K562 (cell line): ENCODE results near the gene MSL2. TPM values are rescaled to one million over a fixed set of nuclear protein-coding genes. Genes with fewer than 3 reads are reported as not detected.
A peak's percentile ranks its signal among the peaks of the same experiment; 100 is the strongest.

ENCODE experiments used
- ARID1B ChIP-seq: fragments of 450-650 bp; IDR thresholded peaks from 2 replicates; pipeline ENCODE4 v1.6.1; 2016; ENCODE audit warnings: antibody characterized with exemption, mild to moderate bottlenecking, inconsistent platforms
- C11orf30 ChIP-seq: fragments of 450-650 bp; IDR thresholded peaks from 2 replicates; pipeline ENCODE4 v1.6.1; 2016; ENCODE audit warnings: low read depth, mild to moderate bottlenecking
- CXXC5 ChIP-seq: fragments of 250-450 bp; sonication (Bioruptor Pico); IDR thresholded peaks from 2 replicates; pipeline ENCODE4 v1.8.0; 2022; ENCODE audit warnings: inconsistent platforms, mild to moderate bottlenecking, moderate library complexity
- DACH1 ChIP-seq: fragments of 450-650 bp; IDR thresholded peaks from 2 replicates; pipeline ENCODE4 v1.6.1; 2018; ENCODE audit not compliant: partially characterized antibody
- FOXM1 ChIP-seq, 2 experiments: fragments of 450-650 bp in 1 of 2; sonication (generic) in 1 of 2; formaldehyde crosslinking in 1 of 2; IDR thresholded peaks; 2 replicates each; pipeline versions ENCODE4 v1.6.1 to v1.9.0; 2017 to 2022; ENCODE audit warnings: low read depth in 2 of 2, mild to moderate bottlenecking in 2 of 2, missing genetic modification reagents in 1 of 2, moderate library complexity in 1 of 2
- GATAD2A ChIP-seq: fragments of 450-650 bp; IDR thresholded peaks from 2 replicates; pipeline ENCODE4 v1.6.1; 2017
- HDAC1 ChIP-seq, 2 experiments: fragments of 450-650 bp; IDR thresholded peaks; 2 replicates each; pipeline ENCODE4 v1.6.1; 2016 to 2017; ENCODE audit warnings: inconsistent platforms in 1 of 2, mild to moderate bottlenecking in 1 of 2, moderate library complexity in 1 of 2
- MECOM ChIP-seq: fragments of 250-450 bp; sonication (Bioruptor Pico); IDR thresholded peaks from 2 replicates; pipeline ENCODE4 v1.8.0; 2022; ENCODE audit warnings: inconsistent platforms
- NEUROD1 ChIP-seq: fragments of 150-350 bp; IDR thresholded peaks from 2 replicates; pipeline ENCODE4 v1.6.1; 2014; ENCODE audit warnings: borderline replicate concordance, low read length, low read depth; ENCODE audit not compliant: partially characterized antibody
- NKRF ChIP-seq: fragments of 450-650 bp; IDR thresholded peaks from 2 replicates; pipeline ENCODE4 v1.6.1; 2016; ENCODE audit warnings: borderline replicate concordance
- PML ChIP-seq: IDR thresholded peaks from 2 replicates; pipeline ENCODE4 v1.6.1; 2012; ENCODE audit warnings: low read length, inconsistent platforms
- SMARCA4 ChIP-seq: fragments of 450-650 bp; IDR thresholded peaks from 2 replicates; pipeline ENCODE4 v1.6.1; 2016
- SOX6 ChIP-seq: fragments of 450-650 bp; IDR thresholded peaks from 2 replicates; pipeline ENCODE4 v1.6.1; 2014; ENCODE audit warnings: mild to moderate bottlenecking
- TBL1XR1 ChIP-seq, 2 experiments: IDR thresholded peaks; 2 replicates each; pipeline ENCODE4 v1.6.1; 2012; ENCODE audit warnings: improper control_type of control experiment in 2 of 2, low read length in 2 of 2, mild to moderate bottlenecking in 1 of 2
- ZMIZ1 ChIP-seq, 2 experiments: fragments of 150-350 bp in 1 of 2; IDR thresholded peaks; 2 replicates each; pipeline ENCODE4 v1.6.1; 2012 to 2016; ENCODE audit warnings: low read depth in 2 of 2, low read length in 2 of 2, mild to moderate bottlenecking in 1 of 2, moderate library complexity in 1 of 2
- polyA plus RNA-seq, 8 experiments: library from polyadenylated mRNA; depleted of rRNA in 4 of 8; stranded (reverse) in 5 of 8; unstranded in 3 of 8; fragments of >200 nt; fragmentation: Nextera tagmentation in 2 of 8; fragmentation: Illumina TruSeq in 1 of 8; extraction: Ambion mirVana in 2 of 8; extraction: Trizol in 1 of 8; gene quantifications; 2 replicates each; pipeline versions ENCODE4 v1.2.1 to v1.2.3, GENCODE V29; 2011 to 2014; ENCODE audit warnings: inconsistent platforms in 1 of 8, missing spikeins in 1 of 8
- total RNA-seq, 7 experiments: library from RNA; depleted of rRNA in 6 of 7; stranded (reverse); fragments of >200 nt in 6 of 7; fragmentation: Illumina TruSeq in 2 of 7; extraction: Trizol in 2 of 7; gene quantifications; 2 replicates each; pipeline versions ENCODE4 v1.2.1 to v1.2.3, GENCODE V29; 2011 to 2021; ENCODE audit warnings: low replicate concordance in 1 of 7

The MSL2 gene
- total and polyA plus RNA-seq, 9 of the 15 experiments (the other 6 are each of a cell fraction or from before 2014, with no cell fraction given) = 1.9 to 19.9 (median 9.1) TPM

GRCh38 chr3:136135039-136135802, 60.9 kb downstream of the MSL2 start (continued):
- no peak for TF ChIP-seq MECOM
- TF ChIP-seq NKRF = 0 out of 2 replicates have a peak, but pooled peaks have one; percentile 36
- TF ChIP-seq HDAC1 (IDR thresholded peaks at IDR 0.05) = peak in 1 of 2 experiments; percentile 75; a peak in 2 of 4 replicates
- peak; percentile 60 for TF ChIP-seq NEUROD1
- peak; percentile 73 for TF ChIP-seq PML
- TF ChIP-seq ARID1B = peak; percentile 96
- peak; percentile 79 for TF ChIP-seq SOX6
- peak; percentile 73 for TF ChIP-seq DACH1
- peak; percentile 79 for TF ChIP-seq FOXM1 (IDR thresholded peaks at IDR 0.05; ENCODE audit: low read depth)
- TF ChIP-seq FOXM1 (CRISPR knock-in tag; IDR thresholded peaks at IDR 0.05; ENCODE audit: low read depth) = no peak
- peak in 1 of 2 experiments; percentile 51; a peak in 1 of 4 replicates for TF ChIP-seq TBL1XR1 (IDR thresholded peaks at IDR 0.05; ENCODE audit: low read length in 2 of 2)
- TF ChIP-seq CXXC5 (CRISPR knock-in tag) = 0 out of 2 replicates have a peak, but pooled peaks have one; percentile 44
- 0 out of 4 replicates have a peak, but pooled peaks of 1 of the 2 experiments have one; percentile 39 for TF ChIP-seq ZMIZ1 (IDR thresholded peaks at IDR 0.05; ENCODE audit: low read depth in 2 of 2, low read length in 2 of 2)
- no peak for TF ChIP-seq C11orf30
- TF ChIP-seq GATAD2A = peak; percentile 94; the same call in 1 of the 2 replicates
- peak; percentile 90 for TF ChIP-seq SMARCA4
